Pancreas (tissue), 10 donors: ENCODE measurements around the gene FCN1. TPM values are rescaled to one million over a fixed set of nuclear protein-coding genes. Genes with fewer than 3 reads are reported as not detected.

Experiments
- ATAC-seq, 4 donors: fragments of 200-7000 bp; cut with Tn5 transposase; one replicate each; pipeline versions ENCODE4 v1.8.0 to v1.9.1; 2020; ENCODE audit warnings: mild to moderate bottlenecking in 4 of 4, moderate library complexity in 4 of 4
- DNase-seq, 6 donors: peaks; one replicate each; pipeline ENCODE4 v3.0.0-alpha.2; 2020
- FAIRE-seq: peaks from 2 replicates; lab custom pipeline; 2012; peaks lifted over from hg19 to GRCh38; lab: Jason Lieb, UNC
- H3K27ac ChIP-seq, 4 donors: fragments of 200-600 bp; sonication (generic); 1 replicate in 3 of 4; 2 replicates in 1 of 4; pipeline versions ENCODE4 v1.5.0 to v1.8.0; 2020
- H3K27me3 ChIP-seq, 4 donors: fragments of 200-600 bp; one replicate each; pipeline ENCODE4 v1.8.0; 2021
- H3K36me3 ChIP-seq, 3 donors: fragments of 200-600 bp; sonication (generic) in 1 of 3; one replicate each; pipeline versions ENCODE4 v1.5.0 to v1.8.0; 2020 to 2021
- H3K4me1 ChIP-seq, 3 donors: fragments of 200-600 bp; one replicate each; pipeline ENCODE4 v1.8.0; 2021
- H3K4me3 ChIP-seq, 4 donors: fragments of 200-600 bp; sonication (generic) in 2 of 4; one replicate each; pipeline versions ENCODE4 v1.5.0 to v1.8.0; 2020 to 2021
- H3K9me3 ChIP-seq, 4 donors: fragments of 200-600 bp; one replicate each; pipeline ENCODE4 v1.8.0; 2021
- WGBS, 2 donors: extraction: QIAGEN DNeasy Blood & Tissue Kit; methylation state at CpG; one replicate each; pipeline ENCODE4 v1.1.7; 2013; 5-methylcytosine and 5-hydroxymethylcytosine counted together
- intact Hi-C, 3 donors: fragments of 100-400 bp; cut with DNase I; formaldehyde crosslinking; loops; one replicate each; pipeline versions ENCODE4 v1.11.1 to v1.14.2; 2022
- polyA plus RNA-seq, 2 donors: library from polyadenylated mRNA; stranded (reverse); fragments of 200-250 nt; gene quantifications; one replicate each; pipeline ENCODE4 v1.2.3, GENCODE V29; 2013
- total RNA-seq, 6 donors: library from RNA; stranded (reverse); fragmentation: NEBNext Ultra II Directional in 4 of 6; extraction: Animal tissue kit (Norgen Biotek cat#: 25700) in 4 of 6; gene quantifications; one replicate each; pipeline versions ENCODE4 v1.2.1 to v1.2.4, GENCODE V29; 2021 to 2023
- TF ChIP-seq, protein P1 (sequence below), 4 donors: fragments of 200-600 bp; sonication (generic) in 3 of 4; IDR thresholded peaks; one replicate each; pipeline versions ENCODE4 v1.5.0 to v1.8.0; 2021; ENCODE audit warnings: antibody characterized with exemption in 4 of 4
- donor health status: healthy with polysubstance abuse.
- donor health status: DM: no; HTN: no; CAD: no; lungs with moderate emphysema.
- donor health status: DM: no; HTN: no; CAD: no.
- donor health status: control.
- donor health status: control.
- donor health status: Bipolar disorder and iron deficiency.
- donor health status: DM: yes; HTN: yes; CAD: no.
- donor health status: DM: no; HTN: no; CAD: no.
- donor health status: DM: no; HTN: no; CAD: no.
- donor health status: DM: yes; HTN: yes; CAD: no.

The FCN1 gene
- total and polyA plus RNA-seq, 8 donors = 0.32 to 6.2 (median 1.0) TPM

GRCh38 chr9:134915046-134915985 is 2.4 kb downstream of the FCN1 start:
- ATAC-seq (no peak), FAIRE-seq (no peak), DNase-seq (no peak)
- H3K9me3 ChIP-seq = no peaks in the 10 kb centered on the region
- TF ChIP-seq, protein P1, sequence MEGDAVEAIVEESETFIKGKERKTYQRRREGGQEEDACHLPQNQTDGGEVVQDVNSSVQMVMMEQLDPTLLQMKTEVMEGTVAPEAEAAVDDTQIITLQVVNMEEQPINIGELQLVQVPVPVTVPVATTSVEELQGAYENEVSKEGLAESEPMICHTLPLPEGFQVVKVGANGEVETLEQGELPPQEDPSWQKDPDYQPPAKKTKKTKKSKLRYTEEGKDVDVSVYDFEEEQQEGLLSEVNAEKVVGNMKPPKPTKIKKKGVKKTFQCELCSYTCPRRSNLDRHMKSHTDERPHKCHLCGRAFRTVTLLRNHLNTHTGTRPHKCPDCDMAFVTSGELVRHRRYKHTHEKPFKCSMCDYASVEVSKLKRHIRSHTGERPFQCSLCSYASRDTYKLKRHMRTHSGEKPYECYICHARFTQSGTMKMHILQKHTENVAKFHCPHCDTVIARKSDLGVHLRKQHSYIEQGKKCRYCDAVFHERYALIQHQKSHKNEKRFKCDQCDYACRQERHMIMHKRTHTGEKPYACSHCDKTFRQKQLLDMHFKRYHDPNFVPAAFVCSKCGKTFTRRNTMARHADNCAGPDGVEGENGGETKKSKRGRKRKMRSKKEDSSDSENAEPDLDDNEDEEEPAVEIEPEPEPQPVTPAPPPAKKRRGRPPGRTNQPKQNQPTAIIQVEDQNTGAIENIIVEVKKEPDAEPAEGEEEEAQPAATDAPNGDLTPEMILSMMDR (IDR thresholded peaks at IDR 0.05) = no peak
- H3K27me3 ChIP-seq = peaks cover 0 to 4% (median 0%) of the 10 kb centered on the region in 4 donors
- WGBS, 2 donors = 65 to 75% methylated on average over 26 of the region's 26 CpGs
- H3K27ac ChIP-seq = no peak overlapping the region
- no peak overlapping the region for H3K4me3 ChIP-seq
- intact Hi-C loops = no loop called here
- no peaks in the 10 kb centered on the region for H3K36me3 ChIP-seq
- H3K4me1 ChIP-seq = no peaks in the 10 kb centered on the region

GRCh38 chr9:134914501-134914834 is 3.2 kb downstream of the FCN1 start:
- intact Hi-C loops = no loop called here
- no peak for FAIRE-seq
- Histone ChIP-seq H3K4me1 (no peaks in the 10 kb centered on the region), H3K27ac (no peak overlapping the region), H3K27me3 (peaks cover 0 to 4% (median 0%) of the 10 kb centered on the region in 4 donors), H3K4me3 (no peak overlapping the region), H3K9me3 (no peaks in the 10 kb centered on the region), H3K36me3 (no peaks in the 10 kb centered on the region)
- TF ChIP-seq, protein P1 (IDR thresholded peaks at IDR 0.05) = no peak
- ATAC-seq = no peak
- no peak for DNase-seq
- 44 to 63% methylated on average over 7 of the region's 7 CpGs for WGBS, 2 donors

- Histone ChIP-seq H3K4me3 (no peak overlapping the region), H3K36me3 (no peaks in the 10 kb centered on the region), H3K4me1 (no peaks in the 10 kb centered on the region), H3K27ac (no peak overlapping the region), H3K27me3 (peaks cover 0 to 4% (median 0%) of the 10 kb centered on the region in 4 donors), H3K9me3 (no peaks in the 10 kb centered on the region)
- ATAC-seq (no peak), DNase-seq (no peak), FAIRE-seq (no peak)
- intact Hi-C loops = no loop called here
- TF ChIP-seq, protein P1 (IDR thresholded peaks at IDR 0.05) = no peak
- 61 to 72% methylated on average over 23 of the region's 23 CpGs for WGBS, 2 donors
Measured at GRCh38 chr9:134913713-134914500, 3.8 kb downstream of the FCN1 start.

DNA sequence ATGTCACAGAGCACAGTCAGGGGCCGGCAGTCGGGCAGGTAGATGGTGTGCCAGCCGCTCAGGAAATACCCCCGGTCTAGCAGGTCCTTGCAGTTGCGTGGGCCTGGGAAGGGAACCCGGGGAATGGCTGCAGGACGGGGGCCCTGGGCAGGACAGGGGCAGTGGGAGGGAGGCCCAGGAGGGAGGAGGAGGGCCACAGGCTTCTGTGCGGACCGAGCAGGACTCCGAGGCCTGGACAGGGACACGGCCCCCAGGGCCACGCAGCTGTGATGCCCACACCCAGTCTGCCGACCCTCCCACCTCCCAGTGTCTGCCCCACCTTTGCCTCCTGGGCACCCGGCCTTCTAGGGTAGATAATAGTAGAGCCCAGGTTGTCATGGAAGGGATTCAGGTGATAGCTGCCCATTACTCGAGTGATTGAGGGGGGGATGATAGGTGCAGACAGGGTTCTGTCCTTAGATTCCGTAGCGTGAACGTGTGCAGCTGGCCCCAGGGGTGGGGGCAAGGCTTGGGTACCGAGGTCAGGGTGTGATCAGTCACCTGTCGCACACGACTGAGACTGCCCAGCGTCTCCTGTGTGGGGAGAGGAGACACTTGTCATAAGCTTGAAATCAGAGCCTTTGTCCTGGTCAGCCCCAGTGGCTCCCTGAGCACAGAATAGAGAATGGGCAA is 4.5 kb downstream of the FCN1 start:
- DNase-seq = no peak
- FAIRE-seq = no peak
- peaks cover 0 to 4% (median 0%) of the 10 kb centered on the region in 4 donors for H3K27me3 ChIP-seq
- TF ChIP-seq, protein P1 (IDR thresholded peaks at IDR 0.05) = no peak
- 50 to 62% methylated on average over 22 of the region's 22 CpGs for WGBS, 2 donors
- ATAC-seq = no peak
- no peak overlapping the region for H3K27ac ChIP-seq
- H3K36me3 ChIP-seq = no peaks in the 10 kb centered on the region
- no peaks in the 10 kb centered on the region for H3K4me1 ChIP-seq
- no peak overlapping the region for H3K4me3 ChIP-seq
- no peaks in the 10 kb centered on the region for H3K9me3 ChIP-seq
- intact Hi-C loops = no loop called here
